Measurements from ENCODE around the gene EPB41L4A.

The EPB41L4A gene

DNA sequence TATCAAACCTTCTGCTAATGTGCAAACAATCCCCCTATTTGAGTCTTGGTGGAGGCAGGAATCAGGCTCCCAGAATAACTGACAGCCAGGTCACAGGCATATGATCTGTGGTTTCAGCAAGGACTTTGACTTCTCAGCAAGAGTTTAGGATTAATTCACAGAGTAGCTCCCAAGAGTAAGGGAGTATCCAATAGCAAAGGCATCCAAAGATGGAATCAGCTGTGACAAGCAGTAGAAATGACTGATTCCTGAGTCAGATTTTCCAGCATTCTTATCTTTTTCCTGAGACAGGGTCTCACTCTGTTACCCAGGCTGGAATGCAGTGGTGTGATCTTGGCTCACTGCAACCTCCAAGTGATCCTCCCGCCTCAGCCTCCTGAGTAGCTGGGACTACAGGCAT lies 108.3 kb downstream of the EPB41L4A start:
- peak; percentile 29 for DNase-seq (ENCODE audit: low read depth)

DNA sequence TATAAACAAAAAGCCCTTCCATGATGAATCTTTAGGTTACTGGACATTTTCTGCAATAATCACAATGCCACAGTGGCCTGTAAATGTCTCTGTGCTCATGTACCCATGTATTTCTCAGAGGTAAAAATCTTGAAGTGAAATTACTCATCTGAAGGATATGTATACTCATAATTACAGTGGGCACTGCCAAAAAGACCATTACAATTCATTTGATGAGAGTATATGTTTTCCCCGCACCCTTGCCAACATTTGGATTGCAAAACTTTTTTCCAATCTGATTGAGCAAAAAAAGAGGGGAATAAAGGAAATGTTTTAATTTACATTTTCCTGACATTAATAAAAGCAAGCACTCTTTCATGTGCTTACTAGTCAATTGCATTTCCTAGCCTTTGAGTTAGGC lies 110.5 kb downstream of the EPB41L4A start:
- peak; percentile 18 for DNase-seq (ENCODE audit: low read depth)

DNA sequence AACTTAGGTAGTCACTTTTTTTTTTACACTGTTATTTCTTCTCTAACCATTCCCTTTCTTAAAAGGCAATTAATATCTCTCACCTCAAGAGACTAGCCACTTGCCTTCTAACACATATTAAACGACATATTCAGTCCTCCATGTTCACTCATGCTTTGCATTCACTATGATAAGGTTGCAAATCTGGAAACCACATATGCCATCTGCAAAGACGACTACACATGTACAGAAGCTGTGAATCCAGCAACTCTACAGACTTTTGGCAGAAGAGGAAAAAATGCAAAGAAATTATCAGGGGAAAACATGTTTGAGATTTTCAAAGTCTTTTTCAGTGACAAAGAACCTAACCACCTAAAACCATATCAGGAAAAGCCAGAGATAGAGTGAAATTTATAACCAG lies 112.1 kb downstream of the EPB41L4A start:
- DNase-seq (ENCODE audit: low read depth), result no peak

DNA sequence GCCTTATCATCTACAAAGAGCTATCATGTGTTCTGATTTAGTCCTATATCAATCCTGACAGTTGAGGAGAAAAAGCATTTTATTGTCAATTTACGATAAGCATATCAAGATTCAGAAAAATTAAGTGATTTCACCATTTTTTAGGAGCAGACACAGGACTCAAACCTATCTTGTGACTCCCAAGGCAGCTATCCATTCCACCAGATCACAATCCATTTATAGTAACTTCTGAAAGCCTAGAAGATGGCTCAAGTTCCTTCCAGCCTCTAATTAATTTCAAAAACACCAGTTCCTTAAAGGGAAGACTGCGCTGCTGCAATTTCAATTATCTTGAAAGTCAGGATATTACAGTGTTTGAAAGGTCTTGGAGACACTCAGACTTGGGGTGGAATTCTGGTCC lies 114.3 kb downstream of the EPB41L4A start:
- DNase-seq (ENCODE audit: low read depth), result no peak

DNA sequence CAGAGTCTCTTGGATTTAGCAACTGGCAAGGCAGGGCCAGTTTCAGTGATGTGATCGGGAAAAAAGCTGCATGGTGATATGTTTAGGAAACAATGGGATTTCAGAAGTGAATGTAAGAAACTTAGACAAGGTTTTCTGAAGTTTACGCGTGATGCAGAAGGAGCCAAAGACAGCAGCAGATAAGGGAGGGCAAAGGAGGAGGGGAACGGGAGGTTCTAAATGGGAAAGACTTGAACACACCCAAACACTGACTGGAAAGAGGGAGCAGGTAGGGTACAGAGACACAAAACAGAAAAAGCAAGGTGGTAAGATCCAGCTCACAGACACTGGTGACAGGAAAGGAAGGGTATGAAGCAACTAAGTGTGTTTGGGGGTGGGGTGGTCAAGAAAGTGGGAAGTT lies 115.4 kb downstream of the EPB41L4A start:
- DNase-seq (ENCODE audit: low read depth), result no peak

DNA sequence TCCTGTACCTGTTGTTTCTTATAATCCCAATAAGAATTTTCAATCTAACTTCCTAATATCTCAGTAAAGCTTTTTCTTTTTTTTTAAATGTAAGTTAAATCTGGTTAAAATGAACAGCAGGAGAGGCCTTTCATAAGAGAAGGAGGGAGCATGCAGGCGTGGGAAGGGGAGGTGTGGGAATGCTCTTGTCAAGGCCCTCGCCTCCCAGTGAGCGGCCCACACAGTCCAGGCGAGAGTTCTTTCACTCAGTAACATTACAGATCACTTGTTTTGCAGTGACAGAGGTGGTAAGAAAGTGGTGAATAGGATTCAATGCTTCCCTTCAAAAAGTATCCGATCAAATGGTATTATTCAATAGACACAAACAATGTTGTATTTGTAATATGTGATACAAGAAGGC lies 125.0 kb downstream of the EPB41L4A start:
- DNase-seq (ENCODE audit: low read depth), result no peak

DNA sequence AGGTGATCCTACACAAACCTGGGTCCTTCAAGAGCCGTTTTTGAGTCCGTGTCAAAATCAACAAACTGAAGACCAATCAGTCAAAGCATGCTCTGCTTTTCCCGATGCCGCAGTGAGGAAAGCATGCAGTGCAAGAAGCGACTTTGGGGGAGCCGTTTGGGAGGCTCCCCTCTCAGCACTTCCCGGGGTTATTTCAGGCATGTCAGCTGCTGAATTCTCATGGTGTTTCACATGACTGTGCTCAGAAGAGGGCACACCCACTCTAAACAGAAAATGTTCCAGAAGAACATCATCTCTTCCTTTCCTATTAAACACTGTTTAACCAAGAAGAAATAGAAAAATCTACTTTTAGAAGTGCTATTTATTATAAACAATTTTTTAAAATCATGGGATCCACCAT lies 125.5 kb downstream of the EPB41L4A start:
- DNase-seq (ENCODE audit: low read depth), result no peak

DNA sequence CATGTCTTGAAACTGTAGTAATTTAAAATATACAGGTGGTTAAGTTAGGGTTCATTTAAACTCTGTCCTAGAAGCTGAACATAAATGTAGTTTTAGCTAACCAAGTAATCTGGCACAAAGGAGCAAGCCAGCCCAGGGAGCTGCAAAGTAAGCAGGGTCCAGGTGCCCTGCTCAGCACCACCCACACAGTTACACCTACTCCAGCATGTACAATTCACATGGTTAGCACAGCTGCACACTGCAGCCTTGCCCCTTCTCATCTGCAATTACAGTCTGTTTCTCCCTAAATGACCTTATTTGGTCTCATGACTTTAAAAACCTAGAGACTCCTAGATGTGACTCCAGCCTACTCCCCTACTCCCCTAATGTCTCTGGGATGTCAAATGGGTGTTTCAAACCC lies 128.4 kb downstream of the EPB41L4A start:
- no peak for DNase-seq (ENCODE audit: low read depth)

DNA sequence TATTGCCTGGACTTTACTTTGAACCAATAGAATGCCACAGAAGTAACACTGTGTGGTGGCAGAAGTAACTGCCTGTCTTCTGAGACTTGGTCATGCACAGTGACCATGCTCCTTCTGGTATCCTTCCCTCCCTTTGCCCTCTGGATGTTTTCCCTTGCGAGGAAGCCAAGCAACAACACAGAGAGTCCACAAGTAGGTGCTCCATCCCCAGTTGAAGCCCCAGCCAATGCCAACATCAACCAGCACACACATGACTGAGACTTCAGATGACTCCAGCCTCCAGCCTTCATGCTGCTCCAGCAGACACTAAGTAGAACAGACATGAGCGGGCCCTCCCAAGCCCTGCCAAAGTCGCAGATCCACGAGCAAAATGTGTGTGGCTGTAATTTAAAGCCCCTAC lies 129.6 kb downstream of the EPB41L4A start:
- no peak for DNase-seq (ENCODE audit: low read depth)

DNA sequence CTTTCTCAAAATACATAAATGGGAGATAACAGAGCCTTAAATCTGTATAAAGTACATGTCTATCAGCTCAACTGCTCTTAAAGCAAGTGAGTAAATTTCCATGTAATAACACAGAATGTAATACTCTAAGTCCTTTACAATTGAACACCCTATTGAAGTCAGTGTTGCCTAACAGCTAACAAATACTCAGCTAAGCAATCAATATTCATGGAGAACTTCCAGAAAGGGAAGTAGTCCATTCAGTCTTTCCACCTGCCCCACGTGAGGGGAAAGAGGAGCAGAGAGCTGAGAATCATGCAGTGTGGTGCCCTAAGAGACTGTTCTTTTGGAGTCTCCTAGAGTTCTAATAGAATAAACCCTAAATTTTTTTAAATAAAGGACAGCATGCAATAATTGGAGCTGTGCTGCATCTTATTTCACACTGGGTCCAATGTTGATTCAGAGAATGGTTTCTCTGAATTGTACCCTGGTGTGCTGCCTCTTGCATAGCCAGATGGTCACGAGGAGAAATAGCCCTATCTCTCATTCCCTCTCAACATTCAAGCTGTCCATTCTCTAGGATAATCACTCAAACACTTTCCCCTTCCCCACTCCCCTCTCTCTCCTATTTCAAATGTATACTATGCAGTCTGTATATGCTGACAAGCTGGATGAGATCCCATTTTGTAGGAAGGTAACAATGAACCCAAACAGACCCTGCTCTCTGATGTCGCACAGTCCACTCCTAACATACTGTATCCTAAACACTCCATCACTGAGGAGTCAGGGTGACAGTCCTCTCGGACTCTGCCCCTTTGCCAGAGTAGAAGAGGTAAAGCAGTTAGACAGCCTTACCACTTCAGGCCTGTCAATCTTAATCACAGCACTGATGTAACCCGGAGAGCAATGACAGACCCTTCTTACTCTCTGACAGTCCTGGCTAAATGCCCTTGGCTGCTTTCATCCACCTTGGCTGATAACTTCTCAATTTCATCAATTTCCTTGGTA lies 134.8 kb downstream of the EPB41L4A start:
- no peak for DNase-seq (ENCODE audit: low read depth)

DNA sequence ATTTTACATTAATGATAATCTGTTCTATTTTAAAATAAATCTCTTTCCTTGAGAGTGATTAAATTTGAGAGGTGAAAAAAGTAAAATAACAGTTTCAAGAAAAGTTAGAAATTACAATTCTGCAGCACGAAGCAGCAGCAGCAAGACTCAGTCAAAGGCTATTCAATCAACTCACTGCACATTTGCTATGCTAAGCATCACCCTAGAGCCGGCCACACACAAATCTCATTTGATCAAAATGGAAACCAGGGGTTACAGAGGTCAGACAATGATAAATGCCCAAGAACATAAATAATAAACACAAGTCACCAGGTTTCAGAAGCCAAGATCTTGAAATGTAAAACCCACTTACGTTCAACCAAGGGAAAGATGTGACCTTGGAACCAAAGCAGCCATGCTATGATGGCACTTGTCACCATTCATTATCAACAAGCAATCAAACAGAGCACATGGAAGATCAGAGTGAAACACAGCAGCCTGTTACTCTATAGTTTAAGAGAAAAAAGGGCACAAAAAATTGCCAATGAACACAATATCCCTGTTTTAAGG lies 136.0 kb downstream of the EPB41L4A start:
- no peak for DNase-seq (ENCODE audit: low read depth)

DNA sequence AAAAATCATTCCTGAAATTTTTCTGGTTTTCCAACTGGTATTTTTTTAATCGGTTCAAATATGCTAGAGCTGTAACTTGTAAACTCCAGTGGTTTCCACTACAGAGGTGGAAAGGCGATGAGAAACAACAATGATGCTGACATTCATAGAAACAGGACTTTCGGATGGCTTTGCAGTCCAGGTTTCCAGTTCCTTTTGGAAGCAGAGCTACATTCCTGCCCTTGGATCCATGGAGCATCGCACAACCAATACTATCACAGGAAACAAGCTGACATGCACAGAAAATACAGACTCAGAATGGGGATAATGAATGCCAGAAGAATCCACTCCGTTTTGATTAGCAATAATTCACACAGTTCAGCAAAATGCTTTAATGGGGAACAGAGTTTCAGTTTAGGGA lies 140.0 kb downstream of the EPB41L4A start:
- DNase-seq (ENCODE audit: low read depth), result no peak

DNA sequence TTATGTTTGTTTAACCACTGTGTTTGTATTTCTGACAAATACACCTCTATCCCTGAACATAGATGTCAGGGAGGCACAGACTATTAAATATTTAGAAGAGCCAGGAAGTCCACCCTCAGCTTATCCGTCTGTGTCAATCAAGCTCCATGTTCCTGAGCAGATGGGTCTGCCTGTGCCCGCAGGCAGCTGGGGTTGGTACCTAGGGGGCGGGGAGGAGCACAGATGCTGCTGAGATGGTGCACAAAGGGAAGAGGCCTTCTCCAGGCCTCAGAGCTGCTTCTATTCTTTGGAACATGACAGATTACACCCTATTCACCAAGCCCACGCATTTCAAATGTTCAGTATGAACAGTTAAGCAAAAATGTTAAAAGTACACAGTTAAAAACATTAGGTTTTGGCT lies 142.1 kb downstream of the EPB41L4A start:
- DNase-seq (ENCODE audit: low read depth), result no peak

DNA sequence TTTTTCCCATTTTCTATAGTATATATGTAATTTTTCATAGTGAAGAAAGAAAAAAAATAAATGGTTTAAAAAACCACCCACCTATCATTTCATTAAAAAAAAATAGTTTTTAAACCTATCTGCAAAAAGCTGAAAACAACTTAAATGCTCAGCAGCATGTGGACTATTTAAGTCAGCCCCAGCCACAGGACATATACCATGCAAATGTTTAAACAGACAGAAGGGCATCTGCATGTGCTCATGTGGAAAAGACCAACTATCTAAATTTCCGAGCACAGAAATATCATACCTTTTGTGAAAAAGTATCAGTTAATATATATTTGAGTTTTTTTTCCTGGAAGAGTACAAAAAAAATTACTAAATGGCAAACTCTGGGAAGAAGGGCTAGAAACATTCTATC lies 143.4 kb downstream of the EPB41L4A start:
- no peak for DNase-seq (ENCODE audit: low read depth)

DNA sequence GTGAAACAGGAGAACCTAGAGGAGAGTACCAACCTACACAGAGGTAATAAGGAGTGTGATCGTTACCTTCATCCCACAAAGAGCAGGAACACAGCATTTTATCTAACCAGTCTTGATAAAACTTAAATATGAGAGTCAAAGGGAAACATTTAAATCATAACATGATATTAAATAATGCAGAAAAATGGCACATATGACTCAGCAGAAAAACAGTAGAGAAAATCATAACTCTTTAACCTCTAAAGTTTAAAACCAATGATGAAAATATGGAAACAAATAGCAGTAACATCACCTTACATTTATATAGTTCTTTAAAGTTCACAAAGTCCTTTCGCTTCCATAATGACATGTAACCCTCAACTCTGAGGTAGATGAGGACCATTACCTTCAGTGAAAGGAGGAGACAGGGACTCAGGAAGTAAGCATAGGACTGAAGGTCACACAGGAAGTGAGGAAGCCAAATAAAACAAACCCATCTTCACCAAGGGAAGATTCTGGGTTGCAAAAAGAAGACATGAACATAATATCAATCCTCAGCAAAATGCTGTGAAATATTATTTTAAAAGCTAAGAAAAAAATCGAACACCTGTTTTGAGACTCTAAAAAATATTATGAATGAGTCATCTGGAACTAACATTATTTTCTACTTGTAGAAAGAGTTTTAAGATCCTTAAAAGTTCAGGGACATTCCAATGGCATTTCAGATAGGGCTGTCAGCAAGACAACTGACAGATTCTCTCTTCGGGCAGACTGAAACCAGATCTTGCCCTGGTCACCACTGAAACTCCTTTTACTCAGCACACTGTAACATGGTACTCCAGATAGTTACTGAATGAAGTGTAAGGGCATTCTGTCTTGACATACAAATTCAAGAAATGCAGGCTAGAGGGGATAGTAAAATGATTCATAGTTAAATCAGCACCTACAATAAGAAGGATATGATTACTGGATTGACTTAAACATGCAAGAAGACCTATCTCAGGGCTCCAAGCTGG lies 148.5 kb downstream of the EPB41L4A start:
- DNase-seq (ENCODE audit: low read depth), result no peak

DNA sequence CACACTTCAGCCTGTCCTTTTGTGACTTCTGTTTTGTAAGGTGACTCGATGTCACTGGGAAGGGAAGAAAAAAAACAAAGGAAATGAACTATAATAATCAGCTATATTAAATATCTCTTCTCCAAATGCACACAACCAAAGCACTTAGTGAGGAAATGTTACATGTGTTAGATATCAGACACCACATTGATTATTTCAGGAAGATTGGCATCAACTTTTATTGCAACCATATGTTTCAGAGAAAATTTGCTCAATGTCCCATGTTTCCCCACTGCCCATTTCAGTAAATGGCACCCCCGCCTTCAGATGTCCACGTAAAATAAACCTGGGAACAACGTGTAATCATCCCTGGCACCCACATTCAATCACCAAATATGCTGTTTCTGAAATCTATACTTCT lies 151.8 kb downstream of the EPB41L4A start:
- no peak for DNase-seq (ENCODE audit: low read depth)

DNA sequence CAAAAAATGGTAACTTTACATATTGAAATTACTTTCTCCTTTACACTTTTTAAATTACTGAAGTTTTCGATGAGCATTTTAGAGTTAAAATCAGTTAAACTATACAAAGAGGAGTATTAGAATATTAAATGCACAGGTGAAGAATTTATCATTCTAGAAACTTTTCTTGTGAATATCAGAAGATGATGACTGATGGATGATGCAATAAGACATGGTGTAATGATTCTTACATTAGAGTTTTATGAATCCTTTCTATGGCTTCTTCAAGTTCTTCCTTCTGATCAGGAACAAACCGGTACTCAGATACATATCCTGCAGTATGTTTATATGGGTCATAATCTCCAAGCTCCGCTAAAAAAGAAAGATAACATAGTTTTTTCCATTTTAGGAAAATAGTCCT lies 154.4 kb downstream of the EPB41L4A start:
- DNase-seq (ENCODE audit: low read depth), result no peak

DNA sequence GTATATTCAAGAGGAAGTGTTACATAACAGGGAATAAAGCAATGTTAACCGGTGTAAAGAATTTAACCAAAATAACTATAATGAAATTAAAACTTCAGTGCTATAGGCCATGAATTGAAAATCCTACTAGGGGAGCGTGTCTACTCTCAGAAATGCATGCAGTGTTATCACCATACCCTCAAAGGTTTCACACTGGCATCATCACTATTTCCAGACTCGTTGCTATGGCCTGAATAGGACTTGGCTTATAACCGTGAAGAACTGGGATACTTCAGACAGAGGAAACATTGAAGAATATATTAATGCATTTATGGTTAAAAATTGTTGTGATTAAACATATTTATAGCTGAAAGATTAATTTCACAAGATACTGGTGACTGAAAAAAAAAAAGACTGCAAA lies 154.9 kb downstream of the EPB41L4A start:
- no peak for DNase-seq (ENCODE audit: low read depth)

DNA sequence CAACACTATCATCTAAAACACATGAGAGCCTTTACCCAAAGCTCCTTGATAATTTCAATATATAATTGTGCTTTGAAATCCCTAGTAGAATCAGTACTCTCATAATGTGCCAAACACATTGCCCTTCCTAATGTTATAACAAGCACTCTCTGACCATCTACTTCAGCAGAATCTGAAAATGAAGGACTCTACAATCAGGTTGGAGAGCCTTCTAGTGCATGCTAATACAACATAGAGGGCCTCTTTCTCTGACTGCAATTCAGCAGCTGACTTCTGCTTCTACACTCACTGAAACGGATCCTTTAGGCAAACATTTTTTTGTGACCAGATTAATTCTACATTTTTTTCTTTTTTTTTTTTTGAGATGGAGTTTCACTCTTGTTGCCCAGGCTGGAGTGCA lies 155.6 kb downstream of the EPB41L4A start:
- no peak for DNase-seq (ENCODE audit: low read depth)

DNA sequence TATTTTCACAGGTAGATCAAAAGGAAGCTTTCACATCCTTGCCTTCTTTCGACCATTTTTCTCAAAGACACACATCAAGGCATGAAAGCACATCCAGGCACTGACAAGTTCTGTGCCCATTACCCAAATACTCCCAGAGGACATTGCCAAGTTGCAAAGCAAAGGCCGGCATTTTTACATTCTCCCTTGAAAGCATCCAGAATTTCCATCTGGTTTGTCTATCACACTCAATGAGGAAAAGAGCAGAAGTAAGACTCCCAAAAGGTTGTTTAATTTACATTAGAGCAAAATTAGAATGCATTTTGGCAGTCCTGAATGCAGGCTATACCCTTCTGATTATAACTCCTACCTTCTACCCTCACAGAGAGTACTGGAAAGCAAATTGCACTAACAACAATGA lies 160.5 kb downstream of the EPB41L4A start:
- no peak for DNase-seq (ENCODE audit: low read depth)

DNA sequence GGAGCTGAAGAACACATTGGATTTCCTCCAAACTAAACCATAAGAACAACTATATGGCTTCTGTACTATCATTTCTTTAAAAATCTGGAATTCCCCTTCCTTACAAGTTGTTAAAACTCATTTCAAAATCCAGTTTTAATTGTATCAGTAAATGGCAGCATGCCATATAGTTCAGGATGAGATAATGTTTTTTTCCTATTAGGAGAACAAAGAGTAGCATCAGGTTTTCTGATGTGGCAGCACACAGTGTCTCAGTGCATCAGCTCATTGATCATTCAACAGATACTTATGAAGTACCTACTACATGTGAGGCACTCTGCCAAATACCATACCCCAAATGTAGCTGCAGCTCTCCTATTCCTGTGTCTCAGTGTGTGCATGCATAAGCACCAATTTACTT lies 161.1 kb downstream of the EPB41L4A start:
- no peak for DNase-seq (ENCODE audit: low read depth)

DNA sequence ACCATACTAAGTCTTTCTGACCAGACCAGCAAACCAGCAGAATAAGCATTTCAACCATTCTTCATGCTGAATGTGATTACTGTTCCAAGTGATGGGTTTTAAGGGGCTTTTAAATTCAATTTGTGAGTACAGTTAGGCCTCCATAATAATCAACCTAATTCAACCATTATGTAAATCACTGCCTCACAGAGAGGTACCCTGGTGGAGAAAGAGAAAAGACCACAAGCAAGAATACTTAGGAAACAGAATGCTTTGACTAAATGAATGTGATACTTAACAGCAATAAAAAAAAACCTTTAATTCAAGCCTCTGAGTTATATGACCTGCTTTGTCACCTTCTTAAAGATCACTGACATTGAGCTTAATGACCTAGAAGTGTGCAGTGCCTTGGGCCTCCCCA lies 162.1 kb downstream of the EPB41L4A start:
- no peak for DNase-seq (ENCODE audit: low read depth)

DNA sequence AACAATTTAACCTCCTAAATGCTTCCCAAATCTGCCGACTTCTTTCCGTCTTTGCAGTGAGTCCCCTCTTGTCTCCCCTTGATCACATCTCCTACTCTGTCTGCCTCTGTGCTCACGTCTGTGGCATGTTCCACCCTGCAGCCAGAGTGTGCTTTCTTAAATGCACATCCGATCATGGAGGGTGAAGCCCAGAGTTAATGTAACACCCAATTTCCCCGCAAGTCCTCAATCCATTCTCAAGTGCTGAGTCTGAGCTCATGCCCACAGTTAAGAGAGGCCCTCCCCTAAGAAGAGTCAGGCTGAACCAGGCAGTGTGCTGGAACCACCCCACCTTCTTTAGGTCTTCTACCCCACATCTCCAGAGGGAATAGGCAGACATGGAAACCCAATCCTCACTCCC lies 164.8 kb downstream of the EPB41L4A start:
- no peak for DNase-seq (ENCODE audit: low read depth)

Data from stromal cell of bone marrow (primary cell).